HG03520 (cell line): ENCODE data around the gene HOXA4.

Experiments used
- ATAC-seq: cut with Tn5 transposase; IDR thresholded peaks from one replicate; pipeline ENCODE4 v1.9.1; 2021; ENCODE audit warnings: mild to moderate bottlenecking, moderate library complexity; ENCODE audit not compliant: unreplicated experiment

Gene HOXA4

GRCh38 chr7:27158436-27159265 lies 28.1 kb upstream of the HOXA4 start:
- ATAC-seq: no peak

DNA sequence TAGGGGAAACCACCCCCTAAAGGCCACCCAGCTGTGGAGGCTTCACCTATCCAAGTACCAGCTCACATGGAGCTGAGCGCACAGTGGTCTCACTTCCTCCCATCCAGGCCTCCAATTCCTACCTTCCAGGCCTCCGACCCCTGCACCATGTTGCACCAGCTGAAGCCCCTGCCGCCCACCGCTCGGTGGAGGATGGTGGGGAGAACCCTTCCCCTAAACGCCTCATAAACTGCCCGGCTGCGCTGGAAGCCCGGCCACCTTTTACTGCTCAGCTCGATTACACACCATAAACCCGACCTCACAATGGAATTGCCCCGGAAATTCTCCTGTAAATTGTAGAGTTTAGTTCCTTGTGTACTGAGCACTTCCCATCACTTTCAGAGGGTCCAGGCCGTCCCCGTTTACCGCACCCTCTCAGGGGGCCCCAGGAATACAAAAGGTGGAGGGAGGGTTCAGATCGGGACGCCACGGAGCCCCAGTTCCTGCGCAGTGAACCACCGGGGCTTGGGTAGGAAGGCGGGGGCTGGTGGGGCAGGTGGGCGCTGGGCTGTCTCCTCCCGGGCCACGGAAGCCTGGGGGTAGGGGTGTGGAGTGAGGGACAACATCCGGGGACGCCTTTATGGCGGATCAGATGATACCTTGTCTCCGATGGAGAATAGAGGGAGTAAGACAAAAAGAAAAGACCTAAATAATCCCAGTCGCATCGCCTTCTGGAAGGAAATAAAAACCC lies 27.3 kb upstream of the HOXA4 start:
- ATAC-seq: no peak

GRCh38 chr7:27156916-27157701 lies 26.6 kb upstream of the HOXA4 start:
- ATAC-seq: no peak

GRCh38 chr7:27156508-27156898 lies 25.9 kb upstream of the HOXA4 start, which contains the start of gene HOXA7:
TSS of gene HOXA7 (minus strand) at chr7:27156675. CDS start at chr7:27156545, 130 bp downstream.
- no peak for ATAC-seq

DNA sequence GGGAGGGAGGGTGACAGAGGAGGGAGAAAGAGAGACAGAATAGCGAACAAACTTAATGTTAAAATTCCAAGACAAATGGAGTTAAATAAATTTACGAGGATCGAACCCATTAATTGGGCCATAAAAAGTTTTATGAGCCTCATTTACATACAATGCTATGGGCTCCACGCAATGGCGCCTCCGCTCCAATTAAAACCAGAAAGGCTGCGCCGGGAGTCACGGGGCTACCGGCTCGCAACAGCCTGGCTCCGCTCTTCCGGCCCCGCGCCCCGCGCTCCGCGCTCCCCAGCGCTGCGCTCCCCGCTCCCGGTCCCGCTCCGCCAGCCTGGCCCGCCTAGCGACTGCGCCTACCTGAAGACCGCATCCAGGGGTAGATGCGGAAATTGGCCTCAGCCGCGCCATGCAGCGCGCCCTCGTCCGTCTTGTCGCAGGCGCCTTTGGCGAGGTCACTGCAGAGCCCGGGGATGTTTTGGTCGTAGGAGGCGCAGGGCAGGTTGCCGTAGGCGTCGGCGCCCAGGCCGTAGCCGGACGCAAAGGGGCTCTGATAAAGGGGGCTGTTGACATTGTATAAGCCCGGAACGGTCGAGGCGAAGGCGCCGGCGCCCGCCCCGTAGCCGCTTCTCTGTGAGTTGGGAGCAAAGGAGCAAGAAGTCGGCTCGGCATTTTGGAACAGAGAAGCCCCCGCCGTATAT lies 25.4 kb upstream of the HOXA4 start:
- no peak for ATAC-seq

- no peak for ATAC-seq
These were observed 24.6 kb upstream of the HOXA4 start for GRCh38 chr7:27154901-27155815.

GRCh38 chr7:27154369-27154768 lies 23.8 kb upstream of the HOXA4 start:
- ATAC-seq: no peak

DNA sequence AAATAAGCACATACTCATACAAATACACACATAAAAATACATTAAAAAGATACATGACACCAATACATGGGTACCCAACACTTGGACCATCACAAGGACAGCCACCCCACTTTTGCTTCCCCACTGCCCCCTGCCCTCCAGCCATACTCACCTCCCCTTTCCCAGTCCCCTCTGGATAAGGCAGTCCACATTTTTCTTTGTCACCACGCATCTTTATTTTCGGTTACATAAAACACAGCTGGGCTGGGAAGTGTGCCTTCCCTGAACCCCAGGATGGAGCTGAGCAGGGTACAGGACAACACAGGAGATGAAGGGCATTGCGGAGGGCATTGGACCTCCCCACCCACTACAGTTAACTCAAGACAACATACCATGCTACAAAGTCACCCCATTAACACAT lies 23.0 kb upstream of the HOXA4 start:
- ATAC-seq: no peak

GRCh38 chr7:27152816-27153442 lies 22.4 kb upstream of the HOXA4 start:
- ATAC-seq: no peak

GRCh38 chr7:27151931-27152815 lies 21.6 kb upstream of the HOXA4 start, which contains the start of gene HOXA3:
TSS of gene HOXA3 (minus strand) at chr7:27152583. CDS start at chr7:27110640, 41,943 bp downstream.
- no peak for ATAC-seq

- no peak for ATAC-seq
These were observed 20.9 kb upstream of the HOXA4 start for GRCh38 chr7:27151341-27151930.

DNA sequence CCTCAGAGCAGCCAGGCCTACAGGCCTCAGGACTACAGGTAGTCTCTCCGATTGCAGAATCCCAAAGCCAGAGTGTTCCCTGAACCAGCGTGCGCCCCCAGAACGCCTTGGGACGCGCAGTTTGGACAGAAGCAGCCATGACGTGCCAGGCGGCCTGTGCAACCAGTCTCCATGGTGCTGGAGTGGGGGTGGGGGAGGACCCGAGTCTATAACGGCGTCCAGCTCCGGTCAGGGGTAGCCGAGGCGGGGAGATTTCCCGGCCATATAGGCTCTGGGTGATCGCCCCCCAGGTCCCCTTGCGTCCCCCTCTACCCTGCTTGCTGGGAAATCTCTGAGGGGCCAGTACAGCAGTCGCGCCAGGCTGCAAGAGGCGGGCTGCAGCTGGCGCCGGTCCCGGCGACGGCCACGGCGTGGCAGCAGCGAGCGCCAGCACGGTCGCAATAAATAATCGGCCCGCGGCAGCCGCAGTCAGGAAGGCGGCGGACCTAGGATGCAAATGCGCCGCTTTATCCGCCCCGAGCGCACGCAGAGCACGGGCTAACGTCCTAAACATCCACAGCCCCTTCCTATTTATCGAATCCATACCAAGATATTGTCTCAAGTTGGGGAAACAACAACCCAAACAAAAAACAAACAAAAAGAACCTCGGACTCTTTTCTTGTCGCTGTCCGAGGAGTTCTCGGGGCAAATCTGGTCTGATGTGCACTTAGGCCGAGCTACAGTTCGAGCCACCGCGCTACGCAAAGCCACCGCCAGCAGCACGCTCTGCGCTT lies 20.2 kb upstream of the HOXA4 start:
- peak; percentile 72 for ATAC-seq

GRCh38 chr7:27149842-27150567 lies 19.4 kb upstream of the HOXA4 start:
- no peak for ATAC-seq

- no peak for ATAC-seq
These were observed 18.4 kb upstream of the HOXA4 start for GRCh38 chr7:27148756-27149641.

GRCh38 chr7:27148031-27148755 lies 17.6 kb upstream of the HOXA4 start:
- ATAC-seq: no peak
